ENCODE results near the gene EVL. TPM values are rescaled to one million over a fixed set of nuclear protein-coding genes. Genes with fewer than 3 reads are reported as not detected.

The EVL gene
- total RNA-seq, 2 experiments from 2014 or later = 206 to 298 TPM

- H3K4me1 ChIP-seq (ENCODE audit: insufficient read depth, low read length, poor library complexity, severe bottlenecking) = no peaks in the 10 kb centered on the region
- CTCF ChIA-PET (ENCODE audit: unreplicated experiment) = no interaction called here
- no peak overlapping the region for H3K4me3 ChIP-seq (ENCODE audit: low read depth, low read length, poor library complexity, severe bottlenecking)
- no TSS peak for BruUV-seq (replicated peaks)
- DNase-seq (ENCODE audit: low spot score) = no peak
- TF ChIP-seq CTCF (conservative IDR thresholded peaks at IDR 0.05; ENCODE audit: low read length) (no peak), EZH2phosphoT487 (IDR thresholded peaks at IDR 0.05; ENCODE audit: borderline replicate concordance, low read depth, low read length) (no peak)
- H4K20me1 ChIP-seq (ENCODE audit: insufficient read depth, low read length) = no peaks in the 10 kb centered on the region
- POLR2A ChIA-PET = interaction anchor here (0.9 kb wide), 2 partner anchors 16 to 18 kb away, joined by 3 to 4 read pairs; partner anchors contain the start of gene EVL
- H3K27ac ChIP-seq (ENCODE audit: low read depth, low read length, poor library complexity, severe bottlenecking) = no peak overlapping the region
- H3K9me3 ChIP-seq (ENCODE audit: low read length) = no peaks in the 10 kb centered on the region
- intact Hi-C loops (cut with micrococcal nuclease; ENCODE audit: unreplicated experiment) = no loop called here
- H3K4me2 ChIP-seq (ENCODE audit: low read length) = no peak overlapping the region
- no peaks in the 10 kb centered on the region for H3K9me2 ChIP-seq (ENCODE audit: insufficient read depth, low read length)
- no peak overlapping the region for H2AFZ ChIP-seq (ENCODE audit: low read length)
- no peaks in the 10 kb centered on the region for H3K36me3 ChIP-seq (ENCODE audit: insufficient read depth, low read length)
- no peaks in the 10 kb centered on the region for H3K79me2 ChIP-seq (ENCODE audit: insufficient read depth, low read depth, low read length)
These were observed 16.0 kb upstream of the EVL start for GRCh38 chr14:100049220-100049619.

- no peaks in the 10 kb centered on the region for H3K36me3 ChIP-seq (ENCODE audit: insufficient read depth, low read length)
- no peaks in the 10 kb centered on the region for H3K79me2 ChIP-seq (ENCODE audit: insufficient read depth, low read depth, low read length)
- no peak for TF ChIP-seq CTCF (conservative IDR thresholded peaks at IDR 0.05; ENCODE audit: low read length)
- TF ChIP-seq EZH2phosphoT487 (IDR thresholded peaks at IDR 0.05; ENCODE audit: borderline replicate concordance, low read depth, low read length) = no peak
- no peaks in the 10 kb centered on the region for H3K9me2 ChIP-seq (ENCODE audit: insufficient read depth, low read length)
- BruUV-seq (replicated peaks) = no TSS peak
- H2AFZ ChIP-seq (ENCODE audit: low read length) = no peak overlapping the region
- no peak overlapping the region for H3K27ac ChIP-seq (ENCODE audit: low read depth, low read length, poor library complexity, severe bottlenecking)
- intact Hi-C loops (cut with micrococcal nuclease; ENCODE audit: unreplicated experiment) = no loop called here
- H3K9me3 ChIP-seq (ENCODE audit: low read length) = no peaks in the 10 kb centered on the region
- POLR2A ChIA-PET = interaction anchor here (1.1 to 1.8 kb wide), 2 partner anchors 13 to 15 kb away, joined by 3 to 5 read pairs; partner anchors contain the start of gene EVL
- H3K4me3 ChIP-seq (ENCODE audit: low read depth, low read length, poor library complexity, severe bottlenecking) = no peak overlapping the region
- H4K20me1 ChIP-seq (ENCODE audit: insufficient read depth, low read length) = no peaks in the 10 kb centered on the region
- no peak for DNase-seq (ENCODE audit: low spot score)
- CTCF ChIA-PET (ENCODE audit: unreplicated experiment) = interaction anchor here (0.7 kb wide), 1 partner anchor 1301 kb away, joined by 4 read pairs; no protein-coding TSS in a partner anchor
- no peaks in the 10 kb centered on the region for H3K4me1 ChIP-seq (ENCODE audit: insufficient read depth, low read length, poor library complexity, severe bottlenecking)
- H3K4me2 ChIP-seq (ENCODE audit: low read length) = no peak overlapping the region
These were observed 14.1 kb upstream of the EVL start for GRCh38 chr14:100051103-100051502.

- POLR2A ChIA-PET = interaction anchor here (1.8 kb wide), 1 partner anchor 14 kb away, joined by 5 read pairs; no protein-coding TSS in a partner anchor
- TF ChIP-seq EZH2phosphoT487 (IDR thresholded peaks at IDR 0.05; ENCODE audit: borderline replicate concordance, low read depth, low read length) = no peak
- no peak for TF ChIP-seq CTCF (conservative IDR thresholded peaks at IDR 0.05; ENCODE audit: low read length)
- intact Hi-C loops (cut with micrococcal nuclease; ENCODE audit: unreplicated experiment) = no loop called here
These were observed 13.7 kb upstream of the EVL start for GRCh38 chr14:100051543-100051942.

More at GRCh38 chr14:100051543-100051942, 13.7 kb upstream of the EVL start:
- no peaks in the 10 kb centered on the region for H3K9me2 ChIP-seq (ENCODE audit: insufficient read depth, low read length)
- no TSS peak for BruUV-seq (replicated peaks)
- no peaks in the 10 kb centered on the region for H3K9me3 ChIP-seq (ENCODE audit: low read length)
- no peaks in the 10 kb centered on the region for H4K20me1 ChIP-seq (ENCODE audit: insufficient read depth, low read length)
- H3K36me3 ChIP-seq (ENCODE audit: insufficient read depth, low read length) = no peaks in the 10 kb centered on the region
- no peak overlapping the region for H3K4me2 ChIP-seq (ENCODE audit: low read length)
- no peaks in the 10 kb centered on the region for H3K79me2 ChIP-seq (ENCODE audit: insufficient read depth, low read depth, low read length)
- no peak overlapping the region for H3K27ac ChIP-seq (ENCODE audit: low read depth, low read length, poor library complexity, severe bottlenecking)
- no peak for DNase-seq (ENCODE audit: low spot score)
- H3K4me3 ChIP-seq (ENCODE audit: low read depth, low read length, poor library complexity, severe bottlenecking) = no peak overlapping the region
- H2AFZ ChIP-seq (ENCODE audit: low read length) = no peak overlapping the region
- no peaks in the 10 kb centered on the region for H3K4me1 ChIP-seq (ENCODE audit: insufficient read depth, low read length, poor library complexity, severe bottlenecking)
- CTCF ChIA-PET (ENCODE audit: unreplicated experiment) = no interaction called here
